Measurements from ENCODE around the gene TLCD2.
"Not testable (repeated sequence)": the region's sequence is repeated elsewhere in the genome, so short reads cannot be mapped to it uniquely, and the experiment has no call there.

TLCD2 gene, protein sequence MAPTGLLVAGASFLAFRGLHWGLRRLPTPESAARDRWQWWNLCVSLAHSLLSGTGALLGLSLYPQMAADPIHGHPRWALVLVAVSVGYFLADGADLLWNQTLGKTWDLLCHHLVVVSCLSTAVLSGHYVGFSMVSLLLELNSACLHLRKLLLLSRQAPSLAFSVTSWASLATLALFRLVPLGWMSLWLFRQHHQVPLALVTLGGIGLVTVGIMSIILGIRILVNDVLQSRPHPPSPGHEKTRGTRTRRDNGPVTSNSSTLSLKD

DNA sequence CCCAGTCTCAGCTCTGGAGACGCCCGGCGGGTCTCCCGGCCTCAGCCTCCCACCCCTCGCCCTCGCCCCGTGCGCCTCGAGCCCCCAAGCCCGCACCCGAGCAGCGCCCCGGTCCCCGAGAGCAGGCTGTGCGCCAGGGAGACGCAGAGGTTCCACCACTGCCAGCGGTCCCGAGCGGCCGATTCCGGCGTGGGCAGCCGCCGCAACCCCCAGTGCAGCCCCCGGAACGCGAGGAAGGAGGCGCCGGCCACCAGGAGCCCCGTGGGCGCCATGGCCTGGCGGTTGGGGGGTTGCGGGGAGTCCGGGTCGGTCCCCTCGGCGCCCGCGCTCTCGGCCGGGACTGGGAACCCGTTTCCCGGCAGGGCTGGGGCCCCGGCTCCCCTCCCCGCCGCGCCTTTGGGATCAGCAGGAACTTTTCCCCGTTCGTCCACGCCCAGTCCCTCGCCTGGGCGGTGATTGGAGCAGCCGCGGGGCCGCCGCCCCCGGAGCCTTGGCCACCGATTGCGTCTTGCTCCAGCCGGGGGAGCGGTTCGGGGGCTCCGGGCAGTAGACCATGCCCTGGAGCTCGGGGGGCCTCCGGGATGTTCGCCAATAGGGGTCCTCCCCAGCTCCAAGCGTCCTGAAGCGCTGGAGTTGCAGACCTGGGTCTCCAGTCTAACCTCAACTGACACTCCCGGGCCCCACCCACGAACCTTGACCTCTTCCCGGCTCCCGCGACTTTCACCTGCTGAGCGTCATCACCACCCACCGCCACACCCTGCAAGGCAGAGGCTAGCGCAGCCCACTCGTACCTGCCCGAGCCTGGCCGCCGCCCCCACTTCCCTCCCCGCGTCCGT is at the start of gene TLCD2:
TLCD2 (minus strand) TSS at position 407 of the 836 bp plus-strand sequence; CDS start at position 272, 135 bp downstream.
- DNase-seq, result no peak

DNA sequence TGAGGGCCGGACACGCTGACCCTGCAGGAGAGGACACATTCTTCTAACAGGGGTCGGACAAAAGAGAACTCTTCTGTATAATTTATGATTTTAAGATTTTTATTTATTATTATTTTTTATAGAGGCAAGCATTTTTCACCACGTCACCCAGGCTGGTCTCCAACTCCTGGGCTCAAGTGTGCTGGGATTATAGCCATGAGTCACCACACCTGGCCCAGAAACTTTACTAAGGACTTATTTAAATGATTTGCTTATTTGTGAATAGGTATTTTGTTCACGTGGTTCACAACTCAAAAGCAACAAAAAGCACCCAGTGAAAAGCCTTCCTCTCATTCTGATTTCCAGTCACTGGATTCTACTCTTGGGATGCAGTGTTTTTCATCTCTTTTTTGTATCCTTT is 49.4 kb upstream of the TLCD2 start:
- no peak for DNase-seq

GRCh38 chr17:1758807-1759206 is 48.6 kb upstream of the TLCD2 start:
- DNase-seq, result no peak

- DNase-seq, result no peak
Measured at GRCh38 chr17:1755827-1756262, 45.7 kb upstream of the TLCD2 start.

DNA sequence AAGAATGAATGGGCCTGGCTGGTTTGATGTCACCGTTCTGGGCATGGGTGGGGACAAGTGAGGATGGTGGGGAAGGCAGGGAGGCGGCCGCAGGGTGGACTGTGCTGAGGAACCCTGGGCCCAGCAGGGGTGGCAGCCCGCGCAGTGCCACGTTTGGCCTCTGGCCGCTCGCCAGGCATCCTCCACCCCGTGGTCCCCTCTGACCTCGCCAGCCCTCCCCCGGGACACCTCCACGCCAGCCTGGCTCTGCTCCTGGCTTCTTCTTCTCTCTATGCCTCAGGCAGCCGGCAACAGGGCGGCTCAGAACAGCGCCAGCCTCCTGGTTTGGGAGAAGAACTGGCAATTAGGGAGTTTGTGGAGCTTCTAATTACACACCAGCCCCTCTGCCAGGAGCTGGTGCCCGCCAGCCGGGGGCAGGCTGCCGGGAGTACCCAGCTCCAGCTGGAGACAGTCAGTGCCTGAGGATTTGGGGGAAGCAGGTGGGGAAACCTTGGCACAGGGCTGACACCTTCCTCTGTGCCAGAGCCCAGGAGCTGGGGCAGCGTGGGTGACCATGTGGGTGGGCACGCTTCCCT is 45.2 kb upstream of the TLCD2 start:
- DNase-seq, result no peak

- no peak for DNase-seq
Measured at GRCh38 chr17:1754430-1755112, 44.4 kb upstream of the TLCD2 start.

GRCh38 chr17:1753767-1754429 is 43.7 kb upstream of the TLCD2 start:
- DNase-seq, result no peak

GRCh38 chr17:1752425-1753262 is 42.5 kb upstream of the TLCD2 start:
- no peak for DNase-seq

DNA sequence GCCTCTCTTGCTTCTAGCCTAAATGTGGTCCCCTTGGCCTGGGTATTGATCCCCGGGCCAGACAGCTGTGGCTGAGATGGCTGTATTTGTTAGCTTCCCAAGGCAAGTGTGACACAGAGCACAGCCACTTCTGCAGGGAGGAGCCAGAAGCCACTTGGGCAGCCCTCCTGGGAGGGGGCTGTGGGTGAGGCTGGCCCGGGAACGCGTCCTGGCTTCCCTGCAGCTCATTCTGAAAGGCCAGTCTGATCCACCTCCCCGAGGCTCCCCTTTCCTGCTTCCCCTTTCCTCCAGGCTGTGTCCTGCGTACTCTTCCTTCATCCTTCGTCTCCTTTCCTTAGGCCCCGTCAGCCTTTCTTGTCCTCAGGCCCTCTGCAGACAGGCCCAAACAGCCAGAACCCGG is 40.5 kb upstream of the TLCD2 start:
- DNase-seq, result no peak

GRCh38 chr17:1746975-1747543 is 36.9 kb upstream of the TLCD2 start:
- DNase-seq, result no peak

- no peak for DNase-seq
Measured at GRCh38 chr17:1745513-1746020, 35.4 kb upstream of the TLCD2 start.

- DNase-seq, result no peak
Measured at GRCh38 chr17:1744551-1745512, 34.7 kb upstream of the TLCD2 start.

DNA sequence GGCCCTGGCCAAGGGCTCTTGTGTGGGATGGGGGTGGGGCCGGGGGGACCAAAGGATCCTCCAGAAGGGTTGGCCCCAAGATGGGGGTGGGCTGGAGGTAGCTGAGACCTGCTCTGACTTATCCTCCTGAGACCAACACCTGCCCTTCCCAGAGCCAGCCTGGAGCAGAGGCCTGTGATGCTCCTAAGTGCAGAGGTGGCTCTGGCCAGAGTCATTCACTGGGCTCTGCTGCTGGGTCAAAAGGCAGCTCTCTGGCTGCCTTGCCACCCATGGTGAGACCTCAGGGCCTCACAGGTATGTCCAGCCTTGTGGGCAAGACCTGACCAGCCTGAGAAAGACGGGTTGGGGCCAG is 32.9 kb upstream of the TLCD2 start:
- no peak for DNase-seq

GRCh38 chr17:1742371-1743087 is 32.4 kb upstream of the TLCD2 start, which contains the start of gene SERPINF2:
Gene SERPINF2 (plus strand): TSS chr17:1742871. CDS start chr17:1744996, 2,125 bp downstream.
- DNase-seq, result no peak

DNA sequence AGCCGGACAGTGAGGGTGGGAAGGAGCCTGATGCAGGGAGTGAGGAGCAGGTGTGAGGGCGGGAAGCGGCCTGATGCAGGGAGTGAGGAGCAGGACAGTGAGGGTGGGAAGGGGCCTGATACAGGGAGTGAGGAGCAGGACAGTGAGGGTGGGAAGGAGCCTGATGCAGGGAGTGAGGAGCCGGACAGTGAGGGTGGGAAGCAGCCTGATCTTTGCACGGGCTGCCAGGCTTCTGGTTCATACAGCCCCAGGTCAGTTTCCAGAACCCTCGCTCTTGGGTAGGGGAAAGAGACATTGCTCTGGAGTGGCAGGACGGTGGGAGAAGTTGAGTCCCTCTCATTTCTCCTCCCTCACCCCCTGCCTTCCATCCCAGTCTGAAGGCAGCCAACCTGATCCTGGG is 31.7 kb upstream of the TLCD2 start:
- DNase-seq, result not testable (repeated sequence)

- DNase-seq, result no peak
Measured at GRCh38 chr17:1737531-1738291, 27.5 kb upstream of the TLCD2 start.

DNA sequence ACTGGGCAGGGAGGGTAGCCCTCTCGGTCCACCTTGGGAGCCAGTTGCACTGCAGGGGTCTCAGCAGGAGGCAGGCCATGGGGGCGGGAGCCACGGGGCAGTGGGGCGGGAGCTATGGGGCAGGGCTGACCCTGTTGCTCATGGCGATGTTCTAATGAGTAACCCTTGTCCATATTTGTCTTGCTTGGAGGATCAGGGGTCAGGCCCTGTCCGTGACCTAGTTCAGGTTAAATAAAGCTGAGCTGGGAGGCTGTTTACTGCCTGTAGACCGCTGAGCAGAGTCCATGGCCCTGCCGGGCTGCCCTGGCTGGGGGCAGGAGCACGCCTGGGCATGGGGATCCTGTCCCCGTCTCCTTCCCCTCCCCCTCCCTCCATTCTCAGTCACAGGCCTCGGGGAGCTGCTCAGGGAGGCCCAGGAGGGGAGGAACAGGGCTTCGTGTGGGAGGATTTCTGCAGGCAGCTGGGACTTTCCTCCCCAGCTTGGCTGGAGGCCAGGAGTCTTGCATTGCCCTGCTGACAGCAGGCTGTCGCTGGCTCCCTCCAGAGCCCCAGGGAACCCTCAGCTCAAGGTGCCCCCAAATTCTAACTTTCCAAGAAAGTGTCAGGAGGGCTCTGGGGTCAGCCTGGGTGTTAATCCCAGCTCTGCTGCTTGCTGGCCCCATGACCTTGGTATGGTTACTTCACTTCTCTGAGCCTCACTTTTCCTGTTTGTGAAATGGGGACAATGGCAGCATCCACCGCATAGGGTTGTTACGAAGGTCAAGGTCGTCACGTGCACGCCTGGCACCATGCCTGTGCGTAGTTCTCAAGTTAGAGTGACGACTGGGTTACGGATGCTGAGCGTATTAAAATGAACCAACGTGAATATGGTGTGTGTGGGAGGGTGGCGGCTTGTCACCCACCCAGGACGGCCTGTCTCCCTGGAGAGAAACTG is 26.4 kb upstream of the TLCD2 start:
- peak; percentile 44 to 57 for DNase-seq
